GM08714 (cell line): ENCODE measurements around the gene GSTT4.
"Not testable (repeated sequence)": the region's sequence is repeated elsewhere in the genome, so short reads cannot be mapped to it uniquely, and the experiment has no call there.

Experiments
- H3K4me3 ChIP-seq: fragments of 200-500 bp; sonication (Bioruptor generic); 2 replicates; pipeline ENCODE4 v1.5.1; 2014; ENCODE audit warnings: mild to moderate bottlenecking, low read length, inconsistent platforms
- ZNF274 ChIP-seq: IDR thresholded peaks from 2 replicates; pipeline ENCODE4 v1.6.1; 2012; ENCODE audit warnings: mild to moderate bottlenecking, low read depth, low read length

The GSTT4 gene

DNA sequence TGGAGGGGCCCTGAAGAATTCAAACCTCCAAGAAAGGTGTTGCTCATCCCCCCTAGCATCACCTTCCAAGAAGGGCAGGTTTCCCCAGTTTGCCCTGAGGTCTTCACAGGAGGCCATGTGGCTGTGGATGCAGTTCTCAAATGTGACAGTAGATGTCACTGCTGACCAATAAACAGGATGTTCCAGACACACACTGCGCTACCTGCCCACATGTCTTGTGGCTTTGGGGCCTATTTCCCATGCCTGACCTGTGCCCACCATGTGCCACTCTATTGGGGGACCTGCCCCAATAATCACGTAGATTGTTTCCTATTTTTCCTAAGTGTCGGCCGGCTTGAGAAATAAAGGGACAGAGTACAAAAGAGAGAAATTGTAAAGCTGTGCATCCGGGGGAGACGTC, 20.8 kb downstream of the GSTT4 start:
- no peak overlapping the region for H3K4me3 ChIP-seq
- no peak for TF ChIP-seq ZNF274

DNA sequence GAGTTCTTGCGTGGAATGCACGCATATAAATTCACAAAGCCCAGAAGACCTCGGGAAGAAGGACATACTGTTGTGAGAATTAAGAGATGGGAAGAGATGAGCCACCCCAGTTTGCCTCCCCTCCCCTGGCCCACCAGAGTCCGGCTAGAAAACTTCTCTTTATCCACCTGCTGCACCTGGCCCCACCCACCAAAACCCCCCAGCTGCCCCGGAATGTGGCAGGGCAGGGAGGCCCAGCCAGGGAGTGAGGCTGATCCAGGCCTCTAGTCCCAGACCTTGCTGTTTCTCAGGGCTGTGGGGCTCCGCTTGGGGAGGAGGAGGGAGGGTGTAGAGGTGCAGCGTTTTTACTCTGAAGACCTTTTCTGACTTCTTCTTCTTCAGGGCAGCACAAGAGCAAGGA, 24.7 kb downstream of the GSTT4 start:
- H3K4me3 ChIP-seq, result not testable (repeated sequence)

DNA sequence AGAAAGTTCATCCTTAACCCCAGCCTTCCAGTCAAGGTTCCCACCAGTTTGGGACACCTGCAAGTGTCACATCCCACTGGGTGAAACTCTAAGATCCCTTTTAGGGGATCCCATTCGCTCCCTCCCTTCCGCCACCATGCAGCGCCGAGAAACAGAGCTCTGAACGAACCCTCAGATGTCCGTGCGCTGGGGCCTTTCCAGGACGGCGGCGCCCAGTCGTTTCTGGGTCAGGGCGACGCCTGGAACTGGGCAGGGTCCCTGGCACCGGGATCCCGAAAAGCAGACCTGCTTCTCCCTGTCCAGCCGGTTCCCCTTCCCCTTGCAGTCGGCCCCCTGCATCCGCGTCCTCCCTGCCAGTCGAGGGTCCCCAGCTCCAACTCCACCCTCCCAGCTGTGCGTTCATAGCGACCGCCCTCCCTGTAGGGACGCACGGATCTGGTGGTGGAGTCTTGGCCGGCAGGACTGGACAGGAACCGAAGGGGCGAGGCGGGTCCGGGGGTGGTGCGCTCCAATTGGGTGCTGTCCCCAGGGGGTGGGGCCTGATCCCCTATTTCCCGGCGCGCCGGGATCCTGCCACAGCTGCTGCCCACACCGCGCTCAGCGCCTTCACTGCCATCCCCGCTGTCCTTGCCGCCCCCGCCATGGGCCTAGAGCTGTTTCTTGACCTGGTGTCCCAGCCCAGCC, 25.6 kb downstream of the GSTT4 start, which contains the start of gene GSTT2:
GSTT2 (plus strand) TSS at position 578 of the 684 bp plus-strand sequence.
- not testable (repeated sequence) for H3K4me3 ChIP-seq

DNA sequence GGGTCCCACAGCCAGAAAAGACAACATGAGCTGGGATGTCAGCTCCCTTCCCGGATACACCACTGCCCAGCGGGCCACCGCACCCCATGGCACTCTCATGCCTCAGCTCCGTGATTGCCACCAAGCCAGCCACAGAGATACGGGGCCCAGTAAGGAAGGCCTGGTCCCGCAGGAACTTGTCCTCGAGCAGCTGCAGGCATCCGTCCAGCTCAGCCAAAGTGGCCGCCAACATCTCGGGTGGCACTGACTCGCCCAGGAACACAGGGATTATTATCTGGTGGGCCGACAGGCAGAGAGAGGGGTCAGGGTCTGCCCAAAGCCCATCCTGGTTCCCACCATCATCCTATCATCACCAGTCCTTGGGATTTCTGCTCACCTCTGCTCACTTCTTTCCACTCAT, 27.9 kb downstream of the GSTT4 start:
- H3K4me3 ChIP-seq, result not testable (repeated sequence)

DNA sequence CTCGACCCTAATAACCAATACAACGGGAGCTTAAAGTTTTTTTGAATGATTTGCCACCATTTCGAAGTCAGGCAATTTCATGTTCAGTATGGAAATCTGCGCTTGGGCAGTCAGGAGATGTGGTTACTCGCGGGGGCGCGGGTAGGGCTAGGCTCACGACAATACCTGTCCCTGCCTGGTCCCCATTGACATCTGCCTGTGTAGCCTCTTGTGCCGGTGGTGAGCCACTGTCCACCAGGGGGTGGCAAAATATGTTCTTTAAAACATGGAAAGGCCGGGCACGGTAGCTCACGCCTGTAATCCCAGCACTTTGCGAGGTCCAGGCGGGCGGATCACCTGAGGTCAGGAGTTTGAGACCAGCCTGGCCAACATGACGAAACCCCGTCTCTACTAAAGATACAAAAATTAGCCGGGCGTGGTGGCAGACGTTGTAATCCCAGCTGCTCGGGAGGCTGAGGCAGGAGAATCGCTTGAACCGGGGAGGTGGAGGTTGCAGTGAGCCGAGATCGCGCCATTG, 30.4 kb downstream of the GSTT4 start:
- not testable (repeated sequence) for H3K4me3 ChIP-seq

DNA sequence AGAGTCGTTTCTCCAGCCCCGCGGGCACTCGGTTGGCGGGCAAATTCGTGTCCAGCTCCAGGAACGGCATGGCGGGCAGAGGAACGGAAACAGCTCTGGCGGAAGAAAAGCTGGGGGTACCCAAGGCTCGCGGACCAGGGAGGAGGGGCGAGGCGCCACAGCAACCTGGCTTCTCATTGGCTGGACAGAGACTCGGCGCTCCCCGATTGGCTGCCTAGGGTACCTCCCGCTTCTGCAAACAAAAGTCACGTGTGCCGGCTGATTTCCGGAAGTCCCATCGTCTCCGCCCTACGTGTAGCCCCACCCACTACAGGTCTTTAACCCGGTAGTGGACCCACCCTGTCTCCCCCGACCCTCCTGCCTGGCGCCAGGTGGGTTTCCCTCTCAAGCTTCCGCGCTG, 30.9 kb downstream of the GSTT4 start, which contains the start of gene DDT:
DDT (minus strand) TSS at position 97 of the 400 bp plus-strand sequence; CDS start at position 70, 27 bp downstream.
- not testable (repeated sequence) for H3K4me3 ChIP-seq

DNA sequence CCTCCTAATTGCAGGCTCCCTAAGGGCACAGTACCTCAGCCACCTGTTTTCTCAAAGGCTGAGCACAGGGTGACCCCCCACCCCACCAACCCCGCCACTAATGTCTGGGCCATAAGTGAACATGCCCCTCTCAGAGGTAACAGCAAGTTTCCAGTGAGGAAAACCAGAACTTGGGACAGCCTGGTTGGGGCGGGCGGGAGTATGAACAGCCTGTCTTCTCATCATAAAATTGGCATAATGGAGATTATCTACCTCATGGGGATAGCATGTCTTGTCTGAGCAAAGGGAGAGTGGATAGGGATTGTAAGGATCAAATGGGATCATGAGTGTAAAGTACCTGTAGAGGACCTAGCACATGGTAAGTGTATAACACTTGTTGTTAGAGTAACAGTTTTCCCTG, 33.3 kb downstream of the GSTT4 start:
- not testable (repeated sequence) for H3K4me3 ChIP-seq

DNA sequence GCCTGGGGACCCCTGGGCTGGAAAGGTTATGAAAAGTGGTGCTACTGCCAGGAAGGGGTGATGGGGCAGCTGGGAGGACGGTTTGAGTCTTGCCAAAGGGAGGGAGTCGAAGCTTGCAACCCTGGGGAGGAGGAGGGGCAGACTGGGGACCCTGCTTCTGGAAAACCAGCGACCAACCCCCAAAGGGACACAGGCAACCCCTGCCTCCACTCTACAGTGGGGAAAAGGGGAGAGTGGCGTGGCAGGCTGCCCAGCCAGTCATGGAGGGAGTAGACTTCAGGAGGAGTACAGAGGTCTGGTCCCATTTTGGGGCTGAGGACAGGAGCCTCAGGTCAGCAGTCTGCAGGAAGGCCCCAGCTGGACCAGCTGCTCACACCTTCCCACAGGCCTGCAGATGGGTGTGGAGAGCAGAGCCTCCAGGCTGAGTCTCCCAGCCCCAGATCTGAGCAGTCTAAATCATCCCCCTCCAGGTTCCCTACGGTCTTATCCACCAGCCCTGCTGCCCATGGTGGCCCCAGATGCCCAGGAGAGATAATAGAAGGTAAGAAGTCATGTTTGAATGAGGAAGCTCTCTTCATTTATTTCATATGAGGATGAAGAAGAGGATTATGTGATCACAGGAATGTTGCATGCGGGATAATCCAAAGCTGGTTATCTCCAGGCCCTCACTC, 34.3 kb downstream of the GSTT4 start:
- H3K4me3 ChIP-seq, result no peak overlapping the region
- no peak for TF ChIP-seq ZNF274

DNA sequence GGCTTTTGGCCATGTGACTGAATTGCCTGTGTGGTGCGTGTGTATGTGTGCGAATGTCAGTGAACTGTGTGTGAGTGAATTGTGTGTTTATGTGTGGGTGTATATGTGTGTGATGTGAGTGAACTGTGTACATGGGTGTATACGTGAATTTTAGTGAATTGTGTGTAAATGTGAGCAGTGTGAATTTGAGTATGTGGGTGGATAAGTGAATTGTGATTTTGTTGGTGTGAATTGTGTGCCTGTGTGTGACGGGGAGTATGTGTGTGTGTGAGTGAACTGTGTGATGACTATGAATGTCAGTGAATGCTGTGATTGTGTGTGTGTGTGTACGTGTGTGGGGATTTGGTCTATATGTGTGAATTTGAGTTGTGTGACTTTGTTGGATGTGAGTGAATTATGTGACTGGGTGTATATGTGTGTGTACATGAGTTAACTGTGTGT, 35.0 kb downstream of the GSTT4 start:
- no peak for TF ChIP-seq ZNF274
- no peak overlapping the region for H3K4me3 ChIP-seq

DNA sequence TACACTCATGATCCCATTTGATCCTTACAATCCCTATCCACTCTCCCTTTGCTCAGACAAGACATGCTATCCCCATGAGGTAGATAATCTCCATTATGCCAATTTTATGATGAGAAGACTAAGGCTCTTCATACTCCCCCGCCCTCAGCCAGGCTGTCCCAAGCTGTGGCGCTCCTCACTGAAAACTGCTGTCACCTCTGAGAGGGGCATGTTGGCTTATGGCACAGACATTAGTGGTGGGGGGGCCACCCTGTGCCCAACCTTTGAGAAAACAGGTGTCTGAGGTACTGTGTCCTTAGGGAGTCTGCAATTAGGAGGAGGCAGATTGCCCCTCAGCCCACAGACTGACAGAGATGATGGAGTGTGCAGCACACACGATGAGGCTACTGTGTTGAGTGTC, 36.2 kb downstream of the GSTT4 start:
- no peak for TF ChIP-seq ZNF274
- H3K4me3 ChIP-seq, result no peak overlapping the region

DNA sequence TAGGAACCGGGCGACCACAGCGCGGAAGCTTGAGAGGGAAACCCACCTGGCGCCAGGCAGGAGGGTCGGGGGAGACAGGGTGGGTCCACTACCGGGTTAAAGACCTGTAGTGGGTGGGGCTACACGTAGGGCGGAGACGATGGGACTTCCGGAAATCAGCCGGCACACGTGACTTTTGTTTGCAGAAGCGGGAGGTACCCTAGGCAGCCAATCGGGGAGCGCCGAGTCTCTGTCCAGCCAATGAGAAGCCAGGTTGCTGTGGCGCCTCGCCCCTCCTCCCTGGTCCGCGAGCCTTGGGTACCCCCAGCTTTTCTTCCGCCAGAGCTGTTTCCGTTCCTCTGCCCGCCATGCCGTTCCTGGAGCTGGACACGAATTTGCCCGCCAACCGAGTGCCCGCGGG, 38.7 kb downstream of the GSTT4 start, which contains the start of gene DDTL:
DDTL (plus strand) TSS at position 321 of the 400 bp plus-strand sequence; CDS start at position 348, 27 bp downstream.
- not testable (repeated sequence) for H3K4me3 ChIP-seq

DNA sequence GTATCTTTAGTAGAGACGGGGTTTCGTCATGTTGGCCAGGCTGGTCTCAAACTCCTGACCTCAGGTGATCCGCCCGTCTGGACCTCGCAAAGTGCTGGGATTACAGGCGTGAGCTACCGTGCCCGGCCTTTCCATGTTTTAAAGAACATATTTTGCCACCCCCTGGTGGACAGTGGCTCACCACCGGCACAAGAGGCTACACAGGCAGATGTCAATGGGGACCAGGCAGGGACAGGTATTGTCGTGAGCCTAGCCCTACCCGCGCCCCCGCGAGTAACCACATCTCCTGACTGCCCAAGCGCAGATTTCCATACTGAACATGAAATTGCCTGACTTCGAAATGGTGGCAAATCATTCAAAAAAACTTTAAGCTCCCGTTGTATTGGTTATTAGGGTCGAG, 39.2 kb downstream of the GSTT4 start:
- H3K4me3 ChIP-seq, result not testable (repeated sequence)

DNA sequence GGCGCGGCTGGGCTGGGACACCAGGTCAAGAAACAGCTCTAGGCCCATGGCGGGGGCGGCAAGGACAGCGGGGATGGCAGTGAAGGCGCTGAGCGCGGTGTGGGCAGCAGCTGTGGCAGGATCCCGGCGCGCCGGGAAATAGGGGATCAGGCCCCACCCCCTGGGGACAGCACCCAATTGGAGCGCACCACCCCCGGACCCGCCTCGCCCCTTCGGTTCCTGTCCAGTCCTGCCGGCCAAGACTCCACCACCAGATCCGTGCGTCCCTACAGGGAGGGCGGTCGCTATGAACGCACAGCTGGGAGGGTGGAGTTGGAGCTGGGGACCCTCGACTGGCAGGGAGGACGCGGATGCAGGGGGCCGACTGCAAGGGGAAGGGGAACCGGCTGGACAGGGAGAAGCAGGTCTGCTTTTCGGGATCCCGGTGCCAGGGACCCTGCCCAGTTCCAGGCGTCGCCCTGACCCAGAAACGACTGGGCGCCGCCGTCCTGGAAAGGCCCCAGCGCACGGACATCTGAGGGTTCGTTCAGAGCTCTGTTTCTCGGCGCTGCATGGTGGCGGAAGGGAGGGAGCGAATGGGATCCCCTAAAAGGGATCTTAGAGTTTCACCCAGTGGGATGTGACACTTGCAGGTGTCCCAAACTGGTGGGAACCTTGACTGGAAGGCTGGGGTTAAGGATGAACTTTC, 44.0 kb downstream of the GSTT4 start, which contains the start of gene GSTT2B:
GSTT2B (minus strand) TSS at position 112 of the 688 bp plus-strand sequence; CDS start at position 48, 64 bp downstream.
- not testable (repeated sequence) for H3K4me3 ChIP-seq

DNA sequence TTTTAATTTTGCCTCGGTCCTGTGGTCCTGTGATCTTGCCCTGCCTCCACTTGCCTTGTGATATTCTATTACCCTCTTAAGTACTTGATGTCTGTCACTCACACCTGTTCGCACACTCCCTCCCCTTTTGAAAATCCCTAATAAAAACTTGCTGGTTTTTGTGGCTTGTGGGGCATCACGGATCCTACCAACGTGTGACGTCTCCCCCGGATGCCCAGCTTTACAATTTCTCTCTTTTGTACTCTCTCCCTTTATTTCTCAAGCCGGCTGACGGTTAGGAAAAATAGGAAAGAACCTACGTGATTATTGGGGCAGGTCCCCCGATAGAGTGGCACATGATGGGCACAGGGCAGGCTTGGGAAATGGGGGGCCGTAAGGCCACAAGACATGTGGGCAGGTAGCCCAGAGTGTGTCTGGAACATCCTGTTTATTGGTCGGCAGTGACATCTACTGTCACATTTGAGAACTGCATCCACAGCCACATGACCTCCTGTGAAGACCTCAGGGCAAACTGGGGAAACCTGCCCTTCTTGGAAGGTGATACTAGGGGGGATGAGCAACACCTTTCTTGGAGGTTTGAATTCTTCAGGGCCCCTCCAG, 48.9 kb downstream of the GSTT4 start:
- H3K4me3 ChIP-seq, result not testable (repeated sequence)

DNA sequence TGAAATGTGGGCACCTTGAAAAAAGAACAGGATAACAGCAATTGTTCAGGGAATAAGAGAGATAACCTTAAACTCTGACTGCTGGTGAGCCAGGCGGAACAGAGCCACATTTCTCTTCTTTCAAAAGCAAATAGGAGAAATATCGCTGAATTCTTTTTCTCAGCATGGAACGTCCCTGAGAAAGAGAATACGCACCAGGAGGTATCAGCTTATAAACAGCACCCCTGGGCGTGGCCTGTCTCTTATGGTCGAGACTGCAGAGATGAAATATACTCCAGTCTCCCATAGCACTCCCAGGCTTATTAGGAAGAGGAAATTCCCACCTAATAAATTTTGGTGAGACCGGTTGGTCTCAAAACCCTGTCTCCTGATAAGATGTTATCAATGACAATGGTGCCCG, 49.4 kb downstream of the GSTT4 start:
- not testable (repeated sequence) for H3K4me3 ChIP-seq

DNA sequence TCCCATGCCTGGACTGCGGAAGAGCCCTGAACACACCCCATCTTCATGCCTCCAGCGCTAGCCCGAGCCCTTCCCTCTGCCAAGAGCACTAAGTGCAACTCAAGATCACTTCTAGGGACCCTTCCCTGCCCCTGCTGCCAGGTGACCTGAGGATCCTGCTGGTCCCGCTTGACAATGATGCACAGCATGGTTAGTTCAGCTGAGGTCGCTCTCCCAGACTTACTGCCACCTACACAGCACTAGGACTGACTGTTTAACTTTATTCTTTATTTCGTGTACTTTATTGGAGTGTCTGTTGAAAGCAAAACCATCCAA, 50.3 kb downstream of the GSTT4 start:
- H3K4me3 ChIP-seq, result not testable (repeated sequence)

DNA sequence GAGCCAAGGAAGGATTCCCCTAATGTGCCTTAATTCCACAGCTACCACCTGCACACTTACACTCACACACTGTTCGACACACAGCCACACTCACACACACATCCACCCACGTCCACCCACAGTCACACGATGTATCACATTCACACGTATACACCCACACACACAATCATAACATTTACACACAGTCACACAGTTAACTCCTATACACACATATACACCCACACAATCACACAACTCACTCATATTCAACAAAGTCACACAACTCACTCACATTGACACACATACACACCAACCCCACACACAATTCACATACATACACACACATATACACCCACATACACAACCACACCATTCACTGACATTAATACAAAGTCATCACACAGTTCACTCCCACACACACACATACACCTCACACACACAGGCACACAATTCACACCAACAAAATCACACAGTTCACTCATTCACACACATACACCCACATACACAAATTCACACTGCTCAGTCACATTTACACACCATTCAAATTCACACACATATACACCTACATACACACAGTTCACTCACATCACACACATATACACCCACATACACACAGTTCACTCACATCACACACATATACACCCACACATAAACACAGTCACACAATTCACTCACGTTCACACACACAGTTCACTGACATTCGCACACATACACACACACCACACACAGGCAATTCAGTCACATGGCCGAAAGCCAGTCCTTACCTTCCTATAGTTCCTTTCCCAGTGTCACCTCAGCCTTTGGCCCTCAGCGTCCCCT, 50.9 kb downstream of the GSTT4 start:
- H3K4me3 ChIP-seq, result not testable (repeated sequence)

DNA sequence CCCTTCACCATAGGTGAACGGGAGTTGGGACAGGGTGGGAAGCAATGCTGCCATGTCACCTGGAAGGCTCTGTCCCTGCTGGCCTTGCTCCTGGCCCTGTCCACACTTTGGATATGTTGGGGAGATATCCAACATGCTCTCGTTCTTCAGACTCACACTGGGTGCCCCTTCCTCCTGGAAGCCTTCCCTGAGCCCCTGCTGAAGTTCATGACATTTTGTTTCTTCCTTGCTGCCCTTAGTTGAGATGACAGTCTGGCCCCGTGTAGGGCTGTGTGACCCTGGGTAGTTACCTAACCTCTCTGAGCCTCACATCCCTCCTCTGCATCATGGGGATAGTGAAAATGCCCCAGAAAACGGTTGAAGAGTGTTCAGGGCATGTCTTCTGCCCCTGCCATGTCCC, 51.8 kb downstream of the GSTT4 start:
- H3K4me3 ChIP-seq, result not testable (repeated sequence)

DNA sequence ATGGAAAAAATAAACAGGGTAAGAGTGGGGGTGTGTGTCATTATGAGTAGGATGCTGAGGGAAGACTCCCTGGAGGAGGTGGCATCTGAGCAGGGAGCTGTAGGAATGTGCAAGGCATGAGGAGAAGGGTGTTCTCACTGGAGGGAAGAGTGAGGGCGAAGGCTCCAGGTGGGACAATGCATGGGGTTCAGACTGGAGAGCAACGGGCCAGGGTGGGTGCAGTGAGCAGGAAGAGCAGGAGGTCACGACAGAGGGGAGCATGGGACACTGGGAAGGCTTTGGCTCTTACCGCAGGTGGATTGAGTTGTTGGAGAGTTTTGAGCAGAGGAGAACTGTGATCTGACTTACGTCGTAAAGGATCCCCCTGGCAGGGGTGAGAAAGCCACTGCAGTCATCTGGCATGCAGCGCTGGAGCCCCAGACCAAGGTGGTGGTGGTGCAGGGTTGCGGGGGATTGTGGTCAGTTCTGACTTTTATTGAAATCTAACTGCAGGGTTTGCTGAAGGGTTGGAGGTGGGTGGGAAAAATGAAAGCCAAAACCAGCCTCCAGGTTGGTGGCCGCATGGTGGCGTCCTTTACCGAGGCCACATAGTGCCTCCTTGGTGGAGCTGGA, 52.4 kb downstream of the GSTT4 start:
- not testable (repeated sequence) for H3K4me3 ChIP-seq

DNA sequence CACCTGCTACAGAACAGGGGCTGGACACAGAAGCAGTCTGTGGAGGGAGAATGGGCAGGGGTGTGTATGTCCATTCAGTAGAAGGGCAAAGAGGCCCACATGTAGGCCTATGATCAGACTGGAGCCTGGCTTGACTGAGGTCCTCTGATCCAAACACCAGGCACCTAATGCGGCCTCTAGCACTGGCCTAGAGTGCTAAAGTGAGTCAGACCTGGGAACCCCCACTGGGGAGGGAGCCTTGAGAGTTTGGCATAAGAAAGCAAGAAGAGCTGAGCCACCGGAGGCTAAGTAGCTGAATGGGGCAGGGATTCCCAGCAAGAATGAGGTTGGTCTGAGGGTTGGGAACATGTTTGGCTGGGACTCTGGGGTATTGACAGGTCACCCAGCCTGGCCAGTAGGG, 53.9 kb downstream of the GSTT4 start:
- H3K4me3 ChIP-seq, result not testable (repeated sequence)
